Measurements from ENCODE around the gene AAR2.

GRCh38 chr20:36275441-36276189 lies 39.3 kb downstream of the AAR2 start:
- TF ChIP-seq RAD21 (IDR thresholded peaks at IDR 0.05; ENCODE audit: low read length) = 0 out of 2 replicates have a peak, but pooled peaks have one; percentile 18
- no peak for TF ChIP-seq POLR2AphosphoS5 (IDR thresholded peaks at IDR 0.05; ENCODE audit: low read depth, low read length)
- TF ChIP-seq, protein P1, sequence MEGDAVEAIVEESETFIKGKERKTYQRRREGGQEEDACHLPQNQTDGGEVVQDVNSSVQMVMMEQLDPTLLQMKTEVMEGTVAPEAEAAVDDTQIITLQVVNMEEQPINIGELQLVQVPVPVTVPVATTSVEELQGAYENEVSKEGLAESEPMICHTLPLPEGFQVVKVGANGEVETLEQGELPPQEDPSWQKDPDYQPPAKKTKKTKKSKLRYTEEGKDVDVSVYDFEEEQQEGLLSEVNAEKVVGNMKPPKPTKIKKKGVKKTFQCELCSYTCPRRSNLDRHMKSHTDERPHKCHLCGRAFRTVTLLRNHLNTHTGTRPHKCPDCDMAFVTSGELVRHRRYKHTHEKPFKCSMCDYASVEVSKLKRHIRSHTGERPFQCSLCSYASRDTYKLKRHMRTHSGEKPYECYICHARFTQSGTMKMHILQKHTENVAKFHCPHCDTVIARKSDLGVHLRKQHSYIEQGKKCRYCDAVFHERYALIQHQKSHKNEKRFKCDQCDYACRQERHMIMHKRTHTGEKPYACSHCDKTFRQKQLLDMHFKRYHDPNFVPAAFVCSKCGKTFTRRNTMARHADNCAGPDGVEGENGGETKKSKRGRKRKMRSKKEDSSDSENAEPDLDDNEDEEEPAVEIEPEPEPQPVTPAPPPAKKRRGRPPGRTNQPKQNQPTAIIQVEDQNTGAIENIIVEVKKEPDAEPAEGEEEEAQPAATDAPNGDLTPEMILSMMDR (IDR thresholded peaks at IDR 0.05) = no peak
- TF ChIP-seq, protein P2, sequence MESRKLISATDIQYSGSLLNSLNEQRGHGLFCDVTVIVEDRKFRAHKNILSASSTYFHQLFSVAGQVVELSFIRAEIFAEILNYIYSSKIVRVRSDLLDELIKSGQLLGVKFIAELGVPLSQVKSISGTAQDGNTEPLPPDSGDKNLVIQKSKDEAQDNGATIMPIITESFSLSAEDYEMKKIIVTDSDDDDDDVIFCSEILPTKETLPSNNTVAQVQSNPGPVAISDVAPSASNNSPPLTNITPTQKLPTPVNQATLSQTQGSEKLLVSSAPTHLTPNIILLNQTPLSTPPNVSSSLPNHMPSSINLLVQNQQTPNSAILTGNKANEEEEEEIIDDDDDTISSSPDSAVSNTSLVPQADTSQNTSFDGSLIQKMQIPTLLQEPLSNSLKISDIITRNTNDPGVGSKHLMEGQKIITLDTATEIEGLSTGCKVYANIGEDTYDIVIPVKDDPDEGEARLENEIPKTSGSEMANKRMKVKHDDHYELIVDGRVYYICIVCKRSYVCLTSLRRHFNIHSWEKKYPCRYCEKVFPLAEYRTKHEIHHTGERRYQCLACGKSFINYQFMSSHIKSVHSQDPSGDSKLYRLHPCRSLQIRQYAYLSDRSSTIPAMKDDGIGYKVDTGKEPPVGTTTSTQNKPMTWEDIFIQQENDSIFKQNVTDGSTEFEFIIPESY (IDR thresholded peaks at IDR 0.05; ENCODE audit: borderline replicate concordance, low read depth) = no peak
- no peak for TF ChIP-seq RFX5 (IDR thresholded peaks at IDR 0.05; ENCODE audit: low read length)

Measured in SK-N-SH (cell line).